H9 (cell line): ENCODE data around the gene SRRD. TPM values are rescaled to one million over a fixed set of nuclear protein-coding genes. Genes with fewer than 3 reads are reported as not detected.
A peak's percentile ranks its signal among the peaks of the same experiment; 100 is the strongest.

ENCODE experiments used
- DNase-seq: peaks from one replicate; pipeline ENCODE4 v3.0.0-alpha.2; 2017
- H2AFZ ChIP-seq: one replicate; pipeline ENCODE4 v1.6.1; 2013; ENCODE audit warnings: mild to moderate bottlenecking, low read length, control low read depth, moderate library complexity
- H2AK5ac ChIP-seq: 2 replicates; pipeline ENCODE4 v1.6.1; 2013; ENCODE audit warnings: low read length, control low read depth, mixed read lengths; ENCODE audit not compliant: insufficient read length
- H2BK120ac ChIP-seq: one replicate; pipeline ENCODE4 v1.6.1; 2013; ENCODE audit warnings: low read depth, mild to moderate bottlenecking, low read length, control low read depth, inconsistent platforms; ENCODE audit not compliant: poor library complexity, severe bottlenecking
- H2BK12ac ChIP-seq: 2 replicates; pipeline ENCODE4 v1.6.1; 2013; ENCODE audit warnings: low read length, control low read depth, mixed read lengths, low read depth; ENCODE audit not compliant: insufficient read length
- H2BK15ac ChIP-seq: 2 replicates; pipeline ENCODE4 v1.6.1; 2013; ENCODE audit warnings: low read depth, low read length, control low read depth
- H2BK20ac ChIP-seq: one replicate; pipeline ENCODE4 v1.6.1; 2013; ENCODE audit warnings: low read depth, mild to moderate bottlenecking, low read length, control low read depth, inconsistent platforms; ENCODE audit not compliant: poor library complexity, severe bottlenecking
- H2BK5ac ChIP-seq: 2 replicates; pipeline ENCODE4 v1.6.1; 2013; ENCODE audit warnings: low read length, control low read depth, mixed read lengths; ENCODE audit not compliant: insufficient read length
- H3K14ac ChIP-seq: 2 replicates; pipeline ENCODE4 v1.6.1; 2013; ENCODE audit warnings: low read length, control low read depth; ENCODE audit not compliant: insufficient read depth
- H3K18ac ChIP-seq: 2 replicates; pipeline ENCODE4 v1.6.1; 2013; ENCODE audit warnings: low read depth, mild to moderate bottlenecking, mixed read lengths, low read length, control low read depth; ENCODE audit not compliant: insufficient read length
- H3K23ac ChIP-seq: 2 replicates; pipeline ENCODE4 v1.6.1; 2013; ENCODE audit warnings: low read length, control low read depth, mixed read lengths, low read depth; ENCODE audit not compliant: insufficient read length
- H3K23me2 ChIP-seq: 2 replicates; pipeline ENCODE4 v1.6.1; 2013; ENCODE audit warnings: low read depth, mild to moderate bottlenecking, mixed read lengths, low read length, control low read depth; ENCODE audit not compliant: insufficient read length, poor library complexity, severe bottlenecking
- H3K27ac ChIP-seq: 2 replicates; pipeline ENCODE4 v1.5.1; 2013; ENCODE audit warnings: low read length, control low read depth, mixed read lengths, low read depth; ENCODE audit not compliant: insufficient read length
- H3K27me3 ChIP-seq: 2 replicates; pipeline ENCODE4 v1.6.1; 2013; ENCODE audit warnings: low read length, control low read depth, inconsistent platforms; ENCODE audit not compliant: insufficient read depth
- H3K4ac ChIP-seq: 2 replicates; pipeline ENCODE4 v1.6.1; 2013; ENCODE audit warnings: low read depth, mild to moderate bottlenecking, control low read depth, inconsistent platforms, low read length, moderate library complexity
- H3K4me1 ChIP-seq: 2 replicates; pipeline ENCODE4 v1.6.1; 2013; ENCODE audit warnings: low read length, control low read depth, inconsistent platforms; ENCODE audit not compliant: insufficient read depth
- H3K4me2 ChIP-seq: 2 replicates; pipeline ENCODE4 v1.6.1; 2013; ENCODE audit warnings: low read length, control low read depth, mixed read lengths; ENCODE audit not compliant: insufficient read length, insufficient read depth
- H3K56ac ChIP-seq: 2 replicates; pipeline ENCODE4 v1.6.1; 2013; ENCODE audit warnings: low read depth, mild to moderate bottlenecking, mixed read lengths, low read length, control low read depth; ENCODE audit not compliant: insufficient read length
- H3K79me1 ChIP-seq: 2 replicates; pipeline ENCODE4 v1.6.1; 2013; ENCODE audit warnings: low read depth, mild to moderate bottlenecking, moderate library complexity, low read length, control low read depth, inconsistent platforms; ENCODE audit not compliant: insufficient read depth, poor library complexity, severe bottlenecking
- H3K79me2 ChIP-seq: 2 replicates; pipeline ENCODE4 v1.6.1; 2013; ENCODE audit warnings: low read length, control low read depth, inconsistent platforms; ENCODE audit not compliant: insufficient read depth
- H3K9ac ChIP-seq: 2 replicates; pipeline ENCODE4 v1.6.1; 2013; ENCODE audit warnings: low read length, control low read depth, mixed read lengths; ENCODE audit not compliant: insufficient read length; ENCODE audit errors: extremely low read depth
- H3K9me3 ChIP-seq: one replicate; pipeline ENCODE4 v1.6.1; 2013; ENCODE audit warnings: low read depth, low read length, inconsistent platforms; ENCODE audit not compliant: control insufficient read depth
- H3T11ph ChIP-seq: one replicate; pipeline ENCODE4 v1.6.1; 2013; ENCODE audit warnings: mild to moderate bottlenecking, low read length, control low read depth, inconsistent platforms
- H4K20me1 ChIP-seq: one replicate; pipeline ENCODE4 v1.6.1; 2013; ENCODE audit not compliant: control insufficient read depth, insufficient read length, insufficient read depth
- H4K5ac ChIP-seq: 2 replicates; pipeline ENCODE4 v1.6.1; 2013; ENCODE audit warnings: low read depth, mild to moderate bottlenecking, mixed read lengths, low read length, control low read depth; ENCODE audit not compliant: insufficient read length
- H4K8ac ChIP-seq: replicated peaks from 2 replicates; pipeline ENCODE4 v1.6.1; 2013; ENCODE audit warnings: low read length, control low read depth, mixed read lengths, low read depth; ENCODE audit not compliant: insufficient read length
- H4K91ac ChIP-seq: 2 replicates; pipeline ENCODE4 v1.6.1; 2013; ENCODE audit warnings: low read depth, mild to moderate bottlenecking, moderate library complexity, mixed read lengths, low read length, control low read depth; ENCODE audit not compliant: insufficient read length
- H3K27ac Mint-ChIP-seq, 3 experiments: 2 replicates in 2 of 3; 3 replicates in 1 of 3; pipeline ENCODE4 v1.8.0; 2020 to 2021; ENCODE audit warnings: mixed read lengths in 3 of 3, mild to moderate bottlenecking in 1 of 3, moderate library complexity in 1 of 3
- H3K27me3 Mint-ChIP-seq: 2 replicates; pipeline ENCODE4 v1.8.0; 2021; ENCODE audit warnings: low read depth, mild to moderate bottlenecking, moderate library complexity, mixed read lengths
- H3K36me3 Mint-ChIP-seq, 3 experiments: 2 replicates in 2 of 3; 3 replicates in 1 of 3; pipeline ENCODE4 v1.8.0; 2020 to 2021; ENCODE audit warnings: low read depth in 3 of 3, mixed read lengths in 3 of 3; ENCODE audit not compliant: insufficient read depth in 1 of 3
- H3K4me1 Mint-ChIP-seq, 2 experiments: 2 replicates each; pipeline ENCODE4 v1.8.0; 2020; ENCODE audit warnings: mixed read lengths in 2 of 2
- H3K4me3 Mint-ChIP-seq, 2 experiments: 2 replicates in 1 of 2; 3 replicates in 1 of 2; pipeline ENCODE4 v1.8.0; 2020 to 2021; ENCODE audit warnings: mild to moderate bottlenecking in 2 of 2, mixed read lengths in 2 of 2, moderate library complexity in 1 of 2
- H3K9me3 Mint-ChIP-seq, 2 experiments: 2 replicates in 1 of 2; 3 replicates in 1 of 2; pipeline ENCODE4 v1.8.0; 2020; ENCODE audit warnings: mild to moderate bottlenecking in 2 of 2, mixed read lengths in 2 of 2, moderate library complexity in 1 of 2
- WGBS: extraction: QIAGEN DNeasy Blood & Tissue Kit; methylation state at CpG from one replicate; pipeline ENCODE4 v1.1.7; 2013; ENCODE audit warnings: missing lambda C conversion rate, low lambda C conversion rate, mixed read lengths; ENCODE audit not compliant: insufficient read length; ENCODE audit errors: extremely low coverage; 5-methylcytosine and 5-hydroxymethylcytosine counted together
- total RNA-seq: library from RNA; stranded (reverse); gene quantifications from 2 replicates; pipeline ENCODE4 v1.2.1, GENCODE V29; 2021
- TF ChIP-seq, protein P1 (sequence below): fragments of 200-600 bp; sonication (generic); conservative IDR thresholded peaks from 3 replicates; pipeline ENCODE4 v1.8.0; 2021; ENCODE audit warnings: antibody characterized with exemption, mild to moderate bottlenecking

The SRRD gene
- total RNA-seq, 1 experiment from 2014 or later, result 36.0 TPM

DNA sequence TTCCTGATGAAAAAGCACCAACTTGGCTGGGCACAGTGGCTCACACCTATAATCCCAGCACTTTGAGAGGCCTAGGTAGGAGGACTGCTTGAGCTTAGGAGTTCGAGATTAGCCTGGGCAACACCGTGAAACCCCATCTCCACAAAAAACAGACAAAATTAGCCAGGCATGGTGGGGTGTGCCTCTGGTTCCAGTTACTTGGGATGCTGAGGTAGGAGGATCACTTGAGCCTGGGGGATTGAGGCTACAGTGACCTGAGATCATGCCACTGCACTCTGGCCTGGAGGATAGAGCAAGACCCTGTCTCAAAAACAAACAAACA lies 3.1 kb upstream of the SRRD start:
- no peak overlapping the region for H2BK120ac ChIP-seq
- Mint-ChIP-seq H3K27ac (no peak overlapping the region), H3K9me3 (no peaks in the 10 kb centered on the region; a peak in 1 of 5 replicates), H3K4me3 (peak overlapping the region in 1 of 2 experiments; percentile 35; a peak in 2 of 5 replicates), H3K4me1 (peaks cover 43 to 44% of the 10 kb centered on the region in 2 experiments), H3K27me3 (no peaks in the 10 kb centered on the region), H3K36me3 (peaks cover 10 to 41% (median 31%) of the 10 kb centered on the region in 3 experiments; a peak in 6 of 7 replicates)
- H4K5ac ChIP-seq, result no peak overlapping the region
- no peak overlapping the region for H3K18ac ChIP-seq
- H4K91ac ChIP-seq, result no peak overlapping the region
- H4K8ac ChIP-seq, result no peak overlapping the region
- no peak overlapping the region for H3K14ac ChIP-seq
- H2BK12ac ChIP-seq, result no peak overlapping the region
- H2BK20ac ChIP-seq, result no peak overlapping the region
- H3K4me2 ChIP-seq, result no peak overlapping the region
- peaks cover 5% of the 10 kb centered on the region; the same call in 1 of the 2 replicates for H3K79me2 ChIP-seq
- H2BK5ac ChIP-seq, result no peak overlapping the region
- no CpG with 5 or more reads among the region's 2 CpGs for WGBS
- TF ChIP-seq, protein P1, sequence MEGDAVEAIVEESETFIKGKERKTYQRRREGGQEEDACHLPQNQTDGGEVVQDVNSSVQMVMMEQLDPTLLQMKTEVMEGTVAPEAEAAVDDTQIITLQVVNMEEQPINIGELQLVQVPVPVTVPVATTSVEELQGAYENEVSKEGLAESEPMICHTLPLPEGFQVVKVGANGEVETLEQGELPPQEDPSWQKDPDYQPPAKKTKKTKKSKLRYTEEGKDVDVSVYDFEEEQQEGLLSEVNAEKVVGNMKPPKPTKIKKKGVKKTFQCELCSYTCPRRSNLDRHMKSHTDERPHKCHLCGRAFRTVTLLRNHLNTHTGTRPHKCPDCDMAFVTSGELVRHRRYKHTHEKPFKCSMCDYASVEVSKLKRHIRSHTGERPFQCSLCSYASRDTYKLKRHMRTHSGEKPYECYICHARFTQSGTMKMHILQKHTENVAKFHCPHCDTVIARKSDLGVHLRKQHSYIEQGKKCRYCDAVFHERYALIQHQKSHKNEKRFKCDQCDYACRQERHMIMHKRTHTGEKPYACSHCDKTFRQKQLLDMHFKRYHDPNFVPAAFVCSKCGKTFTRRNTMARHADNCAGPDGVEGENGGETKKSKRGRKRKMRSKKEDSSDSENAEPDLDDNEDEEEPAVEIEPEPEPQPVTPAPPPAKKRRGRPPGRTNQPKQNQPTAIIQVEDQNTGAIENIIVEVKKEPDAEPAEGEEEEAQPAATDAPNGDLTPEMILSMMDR, result no peak
- H3K9ac ChIP-seq, result no peak overlapping the region
- H3K56ac ChIP-seq, result no peak overlapping the region
- no peak overlapping the region for H3K27ac ChIP-seq
- H3K27me3 ChIP-seq, result no peaks in the 10 kb centered on the region
- H3K4ac ChIP-seq, result no peak overlapping the region
- H2BK15ac ChIP-seq, result no peak overlapping the region
- no peaks in the 10 kb centered on the region; the same call in 1 of the 2 replicates for H3K4me1 ChIP-seq
- H3K9me3 ChIP-seq, result no peaks in the 10 kb centered on the region
- H2AK5ac ChIP-seq, result no peak overlapping the region
- H2AFZ ChIP-seq, result no peak overlapping the region
- H3K23me2 ChIP-seq, result no peaks in the 10 kb centered on the region
- no peak overlapping the region for H3T11ph ChIP-seq
- H4K20me1 ChIP-seq, result no peaks in the 10 kb centered on the region
- no peak for DNase-seq
- H3K79me1 ChIP-seq, result peaks cover 10% of the 10 kb centered on the region
- H3K23ac ChIP-seq, result no peak overlapping the region
